HG02938 (cell line): ENCODE data around the gene C1orf174.
"Not testable (repeated sequence)": the region's sequence is repeated elsewhere in the genome, so short reads cannot be mapped to it uniquely, and the experiment has no call there.

Experiments used
- ATAC-seq: cut with Tn5 transposase; IDR thresholded peaks from one replicate; pipeline ENCODE4 v1.9.1; 2021; ENCODE audit warnings: mild to moderate bottlenecking, moderate library complexity; ENCODE audit not compliant: unreplicated experiment

C1orf174 gene

GRCh38 chr1:3926956-3927355 is 26.9 kb upstream of the C1orf174 start:
- no peak for ATAC-seq

GRCh38 chr1:3925762-3926161 is 25.7 kb upstream of the C1orf174 start:
- no peak for ATAC-seq

DNA sequence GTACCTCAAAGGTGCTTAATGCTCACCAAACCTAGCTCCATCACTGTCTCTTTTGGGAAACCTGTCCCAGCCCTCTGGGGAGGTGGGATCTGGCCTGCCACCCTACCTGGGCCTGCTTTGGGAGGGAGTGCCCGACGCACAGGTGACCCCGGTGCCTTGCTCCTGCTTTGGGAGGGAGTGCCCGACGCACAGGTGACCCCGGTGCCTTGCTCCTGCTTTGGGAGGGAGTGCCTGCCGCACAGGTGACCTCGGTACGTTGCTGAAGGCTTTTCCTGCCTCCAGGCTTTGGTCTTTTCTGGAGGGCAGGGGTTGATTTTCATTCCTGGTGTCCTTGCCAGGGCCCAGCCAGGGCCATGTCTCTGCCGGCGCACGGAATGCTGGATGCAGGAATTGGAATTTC is 25.2 kb upstream of the C1orf174 start:
- ATAC-seq, result no peak

DNA sequence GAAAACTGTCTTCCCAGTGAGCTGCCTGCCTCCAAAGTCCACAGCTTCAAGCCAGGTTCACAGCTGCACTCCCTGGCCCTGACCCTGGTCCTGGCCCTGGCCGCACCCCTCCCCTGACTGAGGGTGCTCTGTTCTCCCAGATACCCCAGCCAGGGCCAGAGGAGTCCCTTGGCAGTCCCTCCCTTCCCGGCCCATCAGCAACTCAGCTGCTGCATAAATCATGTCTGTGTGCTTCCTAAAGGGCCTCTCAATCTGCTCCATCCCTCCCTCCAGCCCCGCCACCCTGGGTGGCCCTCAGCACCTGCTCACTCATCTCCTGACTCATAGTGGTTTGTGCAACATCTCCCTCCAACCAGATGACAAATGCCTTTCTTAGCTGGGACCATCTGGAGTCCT is 24.8 kb upstream of the C1orf174 start:
- ATAC-seq, result no peak

- ATAC-seq, result no peak
Measured at GRCh38 chr1:3924186-3924824, 24.2 kb upstream of the C1orf174 start.

DNA sequence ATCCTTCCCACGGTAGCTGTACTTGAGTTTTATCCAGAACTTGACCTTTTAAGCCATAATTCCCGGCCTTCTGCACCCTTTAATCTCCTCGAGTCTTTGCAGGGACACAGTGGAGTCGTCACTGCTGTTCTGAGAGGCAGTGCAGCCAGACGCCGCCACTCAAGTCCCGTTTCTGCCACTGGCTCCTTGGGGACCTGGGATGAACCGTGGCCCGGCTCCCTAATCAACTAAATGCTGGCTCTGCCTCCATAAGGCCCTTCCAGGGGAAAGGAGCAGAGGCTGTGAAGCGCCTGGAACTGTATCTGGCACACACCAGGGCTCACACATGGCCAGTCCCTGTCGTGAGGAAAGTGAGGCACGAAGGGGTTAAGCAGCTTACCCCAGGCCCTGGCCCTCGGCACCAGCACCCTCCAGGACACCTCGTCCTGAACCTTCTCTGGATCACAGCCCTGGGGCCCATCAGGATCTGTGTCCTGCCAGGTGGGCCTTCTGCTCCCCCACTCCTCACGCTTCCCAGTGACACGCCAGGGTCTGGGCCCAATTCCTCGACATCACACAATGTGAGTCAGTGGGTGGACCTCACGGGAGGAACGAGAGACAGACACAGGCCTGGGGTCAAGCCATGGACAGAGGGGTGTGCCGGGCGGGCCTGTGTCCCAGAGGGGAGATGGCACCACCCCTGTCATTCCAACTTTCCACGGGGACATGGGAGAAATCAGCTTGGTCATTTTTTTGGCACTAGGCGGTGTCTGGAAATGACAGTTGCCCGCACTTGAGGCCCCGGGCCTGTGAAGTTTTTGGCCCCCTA is 23.5 kb upstream of the C1orf174 start:
- ATAC-seq, result no peak

GRCh38 chr1:3922851-3923250 is 22.8 kb upstream of the C1orf174 start:
- no peak for ATAC-seq

DNA sequence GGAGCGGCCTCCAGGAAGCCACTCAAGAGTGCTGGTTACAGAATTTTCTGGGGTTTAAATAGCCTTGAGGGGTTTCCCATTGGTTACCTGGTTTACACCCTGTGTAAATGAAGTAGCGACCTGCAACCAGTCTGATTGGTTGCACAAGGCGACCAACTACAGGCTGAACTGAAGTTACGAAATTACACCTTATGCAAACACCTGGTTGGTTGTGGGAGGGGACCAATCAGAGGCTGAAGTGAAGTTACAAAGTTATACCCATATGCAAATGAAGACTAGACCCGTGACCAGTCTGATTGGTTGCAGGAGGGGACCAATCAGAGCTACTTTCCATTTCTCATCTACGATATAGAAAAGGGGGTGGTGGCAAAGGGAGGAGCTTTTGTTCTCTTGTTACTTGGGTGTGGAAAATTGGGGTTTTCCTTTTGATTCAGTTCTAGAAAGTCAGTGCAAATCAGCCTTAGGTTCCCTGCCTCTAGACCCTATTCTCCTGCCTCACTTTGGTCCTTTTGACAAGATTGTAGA is 22.2 kb upstream of the C1orf174 start:
- no peak for ATAC-seq

DNA sequence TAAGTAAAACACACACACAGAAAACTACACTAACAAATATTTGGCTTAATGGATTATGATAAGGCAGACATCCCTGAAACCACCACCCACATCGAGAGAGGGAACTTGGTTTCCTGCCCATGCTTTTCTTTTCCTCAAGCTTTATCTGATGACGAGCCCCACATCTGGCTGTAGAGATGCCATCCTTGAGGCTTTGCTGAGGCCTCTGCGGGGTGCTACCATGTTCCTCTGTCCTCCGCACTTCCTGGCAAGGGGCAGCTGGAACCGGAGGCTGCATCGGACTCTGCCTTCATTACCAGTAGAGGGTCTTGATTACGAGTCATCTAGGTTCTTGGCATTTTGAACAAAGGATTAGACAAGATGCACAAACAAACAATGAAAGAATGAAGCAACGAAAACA is 21.7 kb upstream of the C1orf174 start:
- no peak for ATAC-seq

DNA sequence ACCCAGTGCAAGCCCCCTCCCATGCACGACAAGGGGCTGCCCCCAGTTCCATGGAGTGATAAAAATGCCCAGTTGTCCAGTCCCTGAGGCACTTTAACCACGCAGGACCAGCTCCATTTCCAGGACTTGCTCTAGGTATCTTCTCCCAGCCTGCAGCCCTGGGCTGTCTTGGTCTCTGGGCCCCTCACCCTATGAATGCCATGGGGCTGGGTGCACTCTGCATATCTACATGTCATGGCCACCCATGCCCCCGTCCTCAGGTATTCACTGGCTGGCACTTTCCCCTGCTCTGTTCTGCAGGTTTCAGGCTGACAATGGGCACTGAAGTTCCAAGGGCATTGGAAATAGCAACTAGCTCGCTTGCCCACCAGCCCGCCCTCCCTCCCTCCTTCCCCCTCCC is 19.6 kb upstream of the C1orf174 start:
- no peak for ATAC-seq

DNA sequence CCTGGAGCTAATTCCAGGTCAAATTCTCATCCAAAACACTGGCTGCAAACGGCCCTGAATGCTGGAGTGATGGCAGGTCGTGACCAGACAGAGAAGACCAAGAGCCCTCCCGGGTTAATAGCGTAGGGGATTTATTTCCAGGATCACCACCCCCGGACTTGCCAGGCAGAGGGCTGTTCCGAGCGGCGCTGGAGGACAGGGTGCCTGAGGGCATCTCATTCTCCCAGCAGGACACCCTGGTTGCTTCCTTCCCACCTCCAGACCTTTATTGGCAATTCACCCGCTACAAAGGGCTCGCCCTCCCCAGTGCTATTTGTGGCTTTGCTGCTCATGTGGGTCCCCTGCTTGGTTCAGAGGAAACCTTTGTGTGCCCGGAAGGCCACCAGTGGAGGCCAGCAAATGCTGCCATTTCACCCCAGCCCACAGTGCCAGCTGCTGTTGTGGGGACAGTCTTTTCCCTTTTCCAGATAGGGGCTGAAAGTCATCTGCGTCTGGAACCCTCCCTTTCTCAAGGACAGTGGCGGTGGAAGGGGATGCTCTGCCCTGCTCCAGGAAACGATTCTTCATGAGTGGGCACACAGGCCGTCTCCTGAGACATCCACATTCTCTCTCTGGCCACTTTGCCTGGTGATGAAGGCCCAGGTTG is 19.0 kb upstream of the C1orf174 start:
- no peak for ATAC-seq

GRCh38 chr1:3918359-3918758 is 18.3 kb upstream of the C1orf174 start:
- not testable (repeated sequence) for ATAC-seq

GRCh38 chr1:3917761-3918160 is 17.7 kb upstream of the C1orf174 start:
- no peak for ATAC-seq

DNA sequence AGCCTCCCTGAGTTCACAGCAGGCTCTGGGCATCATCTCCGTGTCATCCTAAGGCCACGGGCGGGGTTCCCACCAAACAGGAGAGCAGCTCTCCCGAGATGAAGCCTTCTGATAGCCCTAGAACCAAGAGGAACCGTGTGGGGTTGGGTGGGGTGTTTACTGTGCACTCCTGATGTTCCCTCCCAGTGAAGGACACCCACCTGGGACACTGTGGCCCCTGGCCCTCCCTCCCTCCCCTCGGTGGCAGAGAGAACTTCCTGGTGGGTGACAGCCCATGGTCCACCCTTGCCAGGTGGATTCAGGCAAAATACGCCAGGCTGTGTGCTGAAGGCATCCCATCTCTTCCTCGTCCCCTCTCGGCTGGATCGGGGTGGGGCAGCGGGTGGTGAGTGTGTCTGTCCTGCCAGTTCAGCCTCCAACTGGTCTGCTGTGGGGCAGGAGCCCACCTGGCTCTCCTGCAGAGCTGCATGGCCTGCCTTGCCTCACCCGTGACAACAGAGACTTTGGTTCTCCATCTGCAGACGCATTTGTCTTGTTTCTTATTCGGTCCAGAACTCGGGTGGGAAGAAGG is 15.6 kb upstream of the C1orf174 start:
- no peak for ATAC-seq

DNA sequence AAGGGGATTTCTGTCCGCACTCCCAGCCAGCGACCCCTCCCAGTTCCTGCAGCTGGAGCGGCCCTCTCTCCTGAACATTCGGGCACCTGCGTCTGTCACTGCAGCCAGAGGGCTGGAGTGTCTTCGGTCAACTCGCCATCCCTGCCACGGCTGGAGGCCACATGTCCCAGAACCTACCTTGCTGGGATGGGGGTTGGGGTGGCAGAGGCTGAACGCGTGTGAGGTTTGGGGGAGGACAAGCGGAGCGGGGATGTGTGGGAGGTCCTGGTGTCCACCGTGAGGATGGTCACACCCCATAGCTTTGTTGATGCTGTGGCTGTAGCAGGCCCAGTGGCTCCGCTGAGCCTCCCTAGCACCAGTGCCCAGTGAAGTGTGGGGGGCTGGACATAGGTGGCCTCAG is 14.8 kb upstream of the C1orf174 start:
- no peak for ATAC-seq

DNA sequence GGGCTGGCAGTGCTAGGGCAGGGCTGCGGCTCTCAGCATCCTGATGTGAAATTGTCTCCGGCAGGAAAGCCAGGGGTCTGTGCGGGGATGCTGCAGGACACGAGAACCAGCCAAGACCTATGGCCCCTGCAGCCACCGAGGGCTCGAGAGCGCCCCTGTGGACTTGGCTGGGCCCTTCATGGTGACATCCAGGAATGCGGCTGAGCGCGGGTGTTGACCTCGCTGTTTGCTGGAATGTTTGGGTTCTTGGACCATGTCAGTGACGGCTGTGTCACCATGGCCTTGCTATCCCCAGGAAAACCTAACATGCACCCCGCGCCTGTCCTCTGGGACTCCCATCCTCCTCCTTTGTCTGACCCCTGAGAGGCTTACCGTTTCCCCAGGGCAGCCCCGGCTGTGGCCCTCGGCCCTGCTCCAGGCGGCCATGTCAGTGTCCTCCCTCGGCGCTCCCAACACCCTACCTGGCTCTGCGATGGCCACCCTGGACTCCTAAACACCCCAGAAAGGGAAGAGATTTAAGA is 14.3 kb upstream of the C1orf174 start:
- no peak for ATAC-seq

DNA sequence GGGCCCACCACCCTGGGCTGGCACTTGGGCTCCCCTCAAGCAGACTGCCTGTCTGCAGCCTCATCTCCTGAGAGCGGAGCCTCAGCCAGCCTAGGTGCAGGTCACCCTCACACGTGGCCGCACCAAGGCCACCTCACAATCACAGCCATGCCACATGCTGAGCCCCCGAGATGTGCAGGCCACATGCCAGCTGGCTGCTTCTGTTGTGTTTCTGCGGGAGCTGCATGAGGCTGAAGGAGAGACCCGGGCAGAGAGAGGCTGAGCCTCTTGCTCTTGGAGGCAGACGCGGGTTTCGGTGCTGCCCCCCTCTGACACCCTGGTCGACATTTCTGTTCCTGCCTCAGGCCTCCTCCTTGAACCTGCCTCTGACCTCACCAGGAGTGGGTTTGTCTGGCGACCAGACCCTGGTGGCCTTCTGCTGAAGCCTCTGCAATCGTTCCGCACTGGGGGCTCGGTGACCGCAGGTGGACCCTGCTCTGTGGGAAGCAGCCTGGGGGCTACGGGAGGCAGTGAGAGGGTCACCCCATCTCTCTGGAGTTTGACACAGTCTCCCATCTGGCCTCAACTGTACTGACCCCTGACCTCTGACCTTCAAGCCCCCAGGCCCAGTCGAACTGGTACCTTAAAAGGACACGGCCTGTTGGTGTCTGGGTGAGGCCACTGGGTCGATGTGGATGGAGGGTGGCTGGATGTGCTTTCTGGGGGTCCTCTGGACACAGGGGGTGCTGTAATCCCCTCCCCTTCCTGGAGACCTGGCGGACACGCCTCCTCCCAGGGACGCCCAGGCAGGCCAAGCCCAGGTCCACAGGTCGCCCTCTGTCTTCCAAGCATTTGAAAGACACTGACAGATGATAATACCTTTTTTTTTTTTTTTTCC is 13.0 kb upstream of the C1orf174 start:
- ATAC-seq, result no peak

DNA sequence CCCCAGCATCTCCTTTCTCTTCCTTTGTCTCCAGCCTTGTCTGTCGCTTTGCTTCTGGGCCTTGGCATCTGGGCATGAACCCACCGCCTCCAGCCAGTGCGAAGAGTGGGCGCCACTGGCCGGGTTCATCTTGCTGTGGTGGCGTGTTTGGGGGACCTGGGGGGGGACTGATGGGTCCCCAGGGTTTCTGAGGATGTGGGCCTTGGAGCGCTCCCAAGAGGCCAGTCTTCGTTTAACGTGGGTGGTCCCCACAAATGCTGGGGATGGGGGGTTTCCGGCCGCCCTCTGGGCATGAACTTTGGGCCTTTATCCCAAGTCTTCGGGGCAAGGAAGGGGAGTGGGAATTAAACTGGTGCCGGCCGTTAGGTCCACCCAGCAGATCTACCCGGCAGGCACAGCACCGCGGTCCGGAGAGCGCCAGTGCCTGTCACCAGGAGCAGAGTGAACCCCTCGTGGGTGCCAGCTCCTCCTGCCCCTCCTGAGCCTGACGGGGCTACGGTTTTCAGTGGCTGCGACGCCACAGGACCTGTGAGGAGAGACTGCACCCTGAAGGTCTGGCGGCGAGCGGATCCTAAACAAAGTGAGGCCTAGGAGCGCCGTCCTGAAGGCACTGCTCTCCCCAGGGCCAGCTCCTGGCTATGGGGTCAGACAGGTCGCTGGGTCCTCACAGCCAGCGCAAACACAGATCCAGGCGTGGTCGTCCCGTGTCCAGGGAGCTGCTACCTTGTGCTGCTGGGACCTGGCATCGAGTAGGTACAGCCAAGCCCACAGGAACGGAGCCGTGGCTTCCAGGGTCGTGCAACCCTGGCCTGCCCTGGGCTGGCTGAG is 12.1 kb upstream of the C1orf174 start:
- no peak for ATAC-seq
